K562 (cell line): ENCODE measurements around the gene SIRT2. TPM values are rescaled to one million over a fixed set of nuclear protein-coding genes. Genes with fewer than 3 reads are reported as not detected.

Source experiments
- BHLHE40 ChIP-seq: IDR thresholded peaks from 2 replicates; pipeline ENCODE4 v1.6.1; 2011; ENCODE audit warnings: low read length, improper control_type of control experiment
- EGR1 ChIP-seq: fragments of 450-650 bp; conservative IDR thresholded peaks from 2 replicates; pipeline ENCODE4 v1.6.1; 2017; ENCODE audit warnings: mild to moderate bottlenecking
- EP400 ChIP-seq: fragments of 450-650 bp; IDR thresholded peaks from 2 replicates; pipeline ENCODE4 v1.6.1; 2017; ENCODE audit warnings: antibody characterized with exemption, mild to moderate bottlenecking, moderate library complexity
- KLF13 ChIP-seq: fragments of 450-650 bp; IDR thresholded peaks from 2 replicates; pipeline ENCODE4 v1.6.1; 2016; ENCODE audit warnings: missing genetic modification characterization, low read depth, mild to moderate bottlenecking, missing compliant biosample characterization, moderate library complexity, borderline replicate concordance
- NFATC3 ChIP-seq: fragments of 450-650 bp; IDR thresholded peaks from 2 replicates; pipeline ENCODE4 v1.6.1; 2017; ENCODE audit warnings: mild to moderate bottlenecking
- RREB1 ChIP-seq: fragments of 250-450 bp; sonication (Bioruptor Pico); IDR thresholded peaks from 2 replicates; pipeline ENCODE4 v1.4.0; 2020
- SNIP1 ChIP-seq: fragments of 450-650 bp; IDR thresholded peaks from 2 replicates; pipeline ENCODE4 v1.7.1; 2017; ENCODE audit warnings: low read depth, mild to moderate bottlenecking
- SUPT5H ChIP-seq: fragments of 450-650 bp; IDR thresholded peaks from 2 replicates; pipeline ENCODE4 v1.6.1; 2016
- UBTF ChIP-seq, 2 experiments: IDR thresholded peaks; 2 replicates each; pipeline ENCODE4 v1.6.1; 2012; ENCODE audit warnings: improper control_type of control experiment in 2 of 2, low read depth in 2 of 2, low read length in 2 of 2, borderline replicate concordance in 1 of 2
- polyA plus RNA-seq, 8 experiments: library from polyadenylated mRNA; depleted of rRNA in 4 of 8; stranded (reverse) in 5 of 8; unstranded in 3 of 8; fragments of >200 nt; fragmentation: Nextera tagmentation in 2 of 8; fragmentation: Illumina TruSeq in 1 of 8; extraction: Ambion mirVana in 2 of 8; extraction: Trizol in 1 of 8; gene quantifications; 2 replicates each; pipeline versions ENCODE4 v1.2.1 to v1.2.3, GENCODE V29; 2011 to 2014; ENCODE audit warnings: inconsistent platforms in 1 of 8, missing spikeins in 1 of 8
- total RNA-seq, 7 experiments: library from RNA; depleted of rRNA in 6 of 7; stranded (reverse); fragments of >200 nt in 6 of 7; fragmentation: Illumina TruSeq in 2 of 7; extraction: Trizol in 2 of 7; gene quantifications; 2 replicates each; pipeline versions ENCODE4 v1.2.1 to v1.2.3, GENCODE V29; 2011 to 2021; ENCODE audit warnings: low replicate concordance in 1 of 7
- TF ChIP-seq, protein P1 (sequence below): sonication (generic); formaldehyde crosslinking; IDR thresholded peaks from 2 replicates; pipeline ENCODE4 v1.8.0; 2022; ENCODE audit warnings: mild to moderate bottlenecking, missing genetic modification reagents
- TF ChIP-seq, protein P2 (sequence below), 2 experiments: fragments of 450-650 bp; conservative IDR thresholded peaks; 2 replicates each; pipeline ENCODE4 v1.6.1; 2017; ENCODE audit warnings: mild to moderate bottlenecking in 2 of 2, moderate library complexity in 2 of 2
- TF ChIP-seq, protein P3 (sequence below), 2 experiments: fragments of 150-350 bp in 1 of 2; IDR thresholded peaks; 2 replicates each; pipeline ENCODE4 v1.6.1; 2012 to 2016; ENCODE audit warnings: low read depth in 2 of 2, low read length in 2 of 2, mild to moderate bottlenecking in 1 of 2, moderate library complexity in 1 of 2

SIRT2 gene
- total and polyA plus RNA-seq, 9 of the 15 experiments (the other 6 are each of a cell fraction or from before 2014, with no cell fraction given): 2.3 to 35.2 (median 22.9) TPM

- TF ChIP-seq RREB1 (CRISPR knock-in tag) (0 out of 2 replicates have a peak, but pooled peaks have one; percentile 15), SNIP1 (no peak), EGR1 (no peak), BHLHE40 (peak; percentile 75; the same call in 1 of the 2 replicates), SUPT5H (0 out of 2 replicates have a peak, but pooled peaks have one; percentile 14), EP400 (no peak), NFATC3 (no peak), KLF13 (tag) (no peak), UBTF (IDR thresholded peaks at IDR 0.05; ENCODE audit: borderline replicate concordance in 1 of 2, low read depth in 2 of 2, low read length in 2 of 2) (no peak)
- TF ChIP-seq, protein P1, sequence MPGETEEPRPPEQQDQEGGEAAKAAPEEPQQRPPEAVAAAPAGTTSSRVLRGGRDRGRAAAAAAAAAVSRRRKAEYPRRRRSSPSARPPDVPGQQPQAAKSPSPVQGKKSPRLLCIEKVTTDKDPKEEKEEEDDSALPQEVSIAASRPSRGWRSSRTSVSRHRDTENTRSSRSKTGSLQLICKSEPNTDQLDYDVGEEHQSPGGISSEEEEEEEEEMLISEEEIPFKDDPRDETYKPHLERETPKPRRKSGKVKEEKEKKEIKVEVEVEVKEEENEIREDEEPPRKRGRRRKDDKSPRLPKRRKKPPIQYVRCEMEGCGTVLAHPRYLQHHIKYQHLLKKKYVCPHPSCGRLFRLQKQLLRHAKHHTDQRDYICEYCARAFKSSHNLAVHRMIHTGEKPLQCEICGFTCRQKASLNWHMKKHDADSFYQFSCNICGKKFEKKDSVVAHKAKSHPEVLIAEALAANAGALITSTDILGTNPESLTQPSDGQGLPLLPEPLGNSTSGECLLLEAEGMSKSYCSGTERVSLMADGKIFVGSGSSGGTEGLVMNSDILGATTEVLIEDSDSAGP: 0 out of 2 replicates have a peak, but pooled peaks have one; percentile 35
- TF ChIP-seq, protein P2, sequence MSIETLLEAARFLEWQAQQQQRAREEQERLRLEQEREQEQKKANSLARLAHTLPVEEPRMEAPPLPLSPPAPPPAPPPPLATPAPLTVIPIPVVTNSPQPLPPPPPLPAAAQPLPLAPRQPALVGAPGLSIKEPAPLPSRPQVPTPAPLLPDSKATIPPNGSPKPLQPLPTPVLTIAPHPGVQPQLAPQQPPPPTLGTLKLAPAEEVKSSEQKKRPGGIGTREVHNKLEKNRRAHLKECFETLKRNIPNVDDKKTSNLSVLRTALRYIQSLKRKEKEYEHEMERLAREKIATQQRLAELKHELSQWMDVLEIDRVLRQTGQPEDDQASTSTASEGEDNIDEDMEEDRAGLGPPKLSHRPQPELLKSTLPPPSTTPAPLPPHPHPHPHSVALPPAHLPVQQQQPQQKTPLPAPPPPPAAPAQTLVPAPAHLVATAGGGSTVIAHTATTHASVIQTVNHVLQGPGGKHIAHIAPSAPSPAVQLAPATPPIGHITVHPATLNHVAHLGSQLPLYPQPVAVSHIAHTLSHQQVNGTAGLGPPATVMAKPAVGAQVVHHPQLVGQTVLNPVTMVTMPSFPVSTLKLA (conservative IDR thresholded peaks at IDR 0.05): peak in 1 of 2 experiments; percentile 39; a peak in 2 of 4 replicates
- TF ChIP-seq, protein P3, sequence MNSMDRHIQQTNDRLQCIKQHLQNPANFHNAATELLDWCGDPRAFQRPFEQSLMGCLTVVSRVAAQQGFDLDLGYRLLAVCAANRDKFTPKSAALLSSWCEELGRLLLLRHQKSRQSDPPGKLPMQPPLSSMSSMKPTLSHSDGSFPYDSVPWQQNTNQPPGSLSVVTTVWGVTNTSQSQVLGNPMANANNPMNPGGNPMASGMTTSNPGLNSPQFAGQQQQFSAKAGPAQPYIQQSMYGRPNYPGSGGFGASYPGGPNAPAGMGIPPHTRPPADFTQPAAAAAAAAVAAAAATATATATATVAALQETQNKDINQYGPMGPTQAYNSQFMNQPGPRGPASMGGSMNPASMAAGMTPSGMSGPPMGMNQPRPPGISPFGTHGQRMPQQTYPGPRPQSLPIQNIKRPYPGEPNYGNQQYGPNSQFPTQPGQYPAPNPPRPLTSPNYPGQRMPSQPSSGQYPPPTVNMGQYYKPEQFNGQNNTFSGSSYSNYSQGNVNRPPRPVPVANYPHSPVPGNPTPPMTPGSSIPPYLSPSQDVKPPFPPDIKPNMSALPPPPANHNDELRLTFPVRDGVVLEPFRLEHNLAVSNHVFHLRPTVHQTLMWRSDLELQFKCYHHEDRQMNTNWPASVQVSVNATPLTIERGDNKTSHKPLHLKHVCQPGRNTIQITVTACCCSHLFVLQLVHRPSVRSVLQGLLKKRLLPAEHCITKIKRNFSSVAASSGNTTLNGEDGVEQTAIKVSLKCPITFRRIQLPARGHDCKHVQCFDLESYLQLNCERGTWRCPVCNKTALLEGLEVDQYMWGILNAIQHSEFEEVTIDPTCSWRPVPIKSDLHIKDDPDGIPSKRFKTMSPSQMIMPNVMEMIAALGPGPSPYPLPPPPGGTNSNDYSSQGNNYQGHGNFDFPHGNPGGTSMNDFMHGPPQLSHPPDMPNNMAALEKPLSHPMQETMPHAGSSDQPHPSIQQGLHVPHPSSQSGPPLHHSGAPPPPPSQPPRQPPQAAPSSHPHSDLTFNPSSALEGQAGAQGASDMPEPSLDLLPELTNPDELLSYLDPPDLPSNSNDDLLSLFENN (IDR thresholded peaks at IDR 0.05; ENCODE audit: low read depth in 2 of 2, low read length in 2 of 2): no peak
Measured at GRCh38 chr19:38900202-38900629, 798 bp upstream of the SIRT2 start (continued).
